Common myeloid progenitor, CD34-positive (primary cell): Measurements from ENCODE around the gene FAM43B.
A peak's percentile ranks its signal among the peaks of the same experiment; 100 is the strongest.

ENCODE experiments used
- CTCF ChIA-PET: fragments of 350-600 bp; sonication (Branson Sonifier 250); formaldehyde crosslinking; loops from one replicate; lab custom pipeline; 2021; ENCODE audit warnings: antibody characterized with exemption; lab: Charles Lee
- POLR2A ChIA-PET: fragments of 350-600 bp; sonication (Branson Sonifier 250); formaldehyde crosslinking; loops from one replicate; lab custom pipeline; 2021; ENCODE audit warnings: antibody characterized with exemption; lab: Charles Lee
- DNase-seq, 3 donors: peaks; one replicate each; pipeline versions ENCODE4 v3.0.0 to v3.0.0-alpha.2; 2013
- H3K27ac ChIP-seq, 2 experiments: 1 replicate in 1 of 2; 2 replicates in 1 of 2; pipeline ENCODE4 v1.7.0; 2013; ENCODE audit warnings: inconsistent platforms in 2 of 2, low read length in 2 of 2, mild to moderate bottlenecking in 2 of 2, low read depth in 1 of 2, moderate library complexity in 1 of 2; ENCODE audit not compliant: severe bottlenecking in 2 of 2, insufficient read depth in 1 of 2, poor library complexity in 1 of 2
- H3K27me3 ChIP-seq, 5 experiments: replicated peaks in 2 of 5; 1 replicate in 3 of 5; 2 replicates in 2 of 5; pipeline versions ENCODE4 v1.6.1 to v1.7.0; 2013; ENCODE audit warnings: low read length in 4 of 5, mild to moderate bottlenecking in 2 of 5, moderate library complexity in 2 of 5, inconsistent platforms in 1 of 5; ENCODE audit not compliant: insufficient read depth in 5 of 5, control insufficient read depth in 4 of 5
- H3K36me3 ChIP-seq, 4 experiments: 1 replicate in 2 of 4; 2 replicates in 2 of 4; pipeline versions ENCODE4 v1.6.1 to v1.7.0; 2013; ENCODE audit warnings: low read length in 3 of 4, control low read depth in 1 of 4, mild to moderate bottlenecking in 1 of 4; ENCODE audit not compliant: control insufficient read depth in 4 of 4, insufficient read depth in 4 of 4
- H3K4me1 ChIP-seq, 4 experiments: 1 replicate in 3 of 4; 2 replicates in 1 of 4; pipeline versions ENCODE4 v1.6.1 to v1.7.1; 2013; ENCODE audit warnings: low read length in 3 of 4, mild to moderate bottlenecking in 3 of 4, control low read depth in 1 of 4, inconsistent platforms in 1 of 4, moderate library complexity in 1 of 4; ENCODE audit not compliant: control insufficient read depth in 4 of 4, insufficient read depth in 4 of 4; ENCODE audit errors: control extremely low read depth in 1 of 4
- H3K4me3 ChIP-seq, 7 experiments: 1 replicate in 4 of 7; 2 replicates in 3 of 7; pipeline versions ENCODE4 v1.5.1 to v1.7.0; 2013; ENCODE audit warnings: mild to moderate bottlenecking in 7 of 7, low read length in 6 of 7, moderate library complexity in 6 of 7, inconsistent platforms in 2 of 7, low read depth in 2 of 7, control low read depth in 1 of 7; ENCODE audit not compliant: insufficient read depth in 4 of 7, control insufficient read depth in 1 of 7; ENCODE audit errors: extremely low read depth in 1 of 7
- H3K9me3 ChIP-seq, 5 experiments: 1 replicate in 4 of 5; 2 replicates in 1 of 5; pipeline versions ENCODE4 v1.6.1 to v1.7.1; 2013; ENCODE audit warnings: low read length in 4 of 5, mild to moderate bottlenecking in 2 of 5, inconsistent platforms in 1 of 5, low read depth in 1 of 5, moderate library complexity in 1 of 5; ENCODE audit not compliant: control insufficient read depth in 4 of 5, insufficient read depth in 2 of 5; ENCODE audit errors: control extremely low read depth in 1 of 5
- WGBS: methylation state at CpG from one replicate; pipeline ENCODE4 v1.1.5; 2013; ENCODE audit not compliant: insufficient coverage; 5-methylcytosine and 5-hydroxymethylcytosine counted together

Gene FAM43B

GRCh38 chr1:20589331-20590278, 37.2 kb downstream of the FAM43B start:
- Histone ChIP-seq H3K4me1 (peaks cover 2 to 32% (median 29%) of the 10 kb centered on the region in 4 experiments), H3K9me3 (peaks cover 0 to 3% (median 0%) of the 10 kb centered on the region in 5 experiments), H3K36me3 (no peaks in the 10 kb centered on the region), H3K27ac (no peak overlapping the region), H3K4me3 (peak overlapping the region in 5 of 7 experiments; percentile 33 to 65 (median 57)), H3K27me3 (peaks cover 0 to 26% (median 9%) of the 10 kb centered on the region in 5 experiments)
- DNase-seq, result peak in 1 of 3 donors; percentile 40
- POLR2A ChIA-PET, result no interaction called here
- 4% methylated on average over 15 of the region's 24 CpGs for WGBS
- CTCF ChIA-PET, result interaction anchor here (1.0 to 2.8 kb wide), 3 partner anchors 14 to 49 kb away, joined by 3 to 11 read pairs (median 3); partner anchors contain the start of gene PINK1

GRCh38 chr1:20590306-20590777, 38.0 kb downstream of the FAM43B start:
- ChIA-PET POLR2A (no interaction called here), CTCF (interaction anchor here (1.0 to 1.3 kb wide), 3 partner anchors 14 to 49 kb away, joined by 3 read pairs; no protein-coding TSS in a partner anchor)
- WGBS, result 58% methylated on average over 4 of the region's 7 CpGs
- Histone ChIP-seq H3K4me3 (peak overlapping the region in 1 of 7 experiments; percentile 57), H3K36me3 (no peaks in the 10 kb centered on the region), H3K4me1 (peaks cover 0 to 27% (median 25%) of the 10 kb centered on the region in 4 experiments), H3K27ac (no peak overlapping the region), H3K9me3 (peaks cover 0 to 3% (median 0%) of the 10 kb centered on the region in 5 experiments), H3K27me3 (peaks cover 0 to 26% (median 9%) of the 10 kb centered on the region in 5 experiments)
- peak in 2 of 3 donors; percentile 46 to 58 for DNase-seq

GRCh38 chr1:20593756-20594155, 41.4 kb downstream of the FAM43B start:
- Histone ChIP-seq H3K9me3 (no peaks in the 10 kb centered on the region), H3K4me1 (peaks cover 10 to 44% (median 42%) of the 10 kb centered on the region in 4 experiments), H3K4me3 (no peak overlapping the region), H3K27ac (no peak overlapping the region), H3K27me3 (peaks cover 0 to 22% (median 9%) of the 10 kb centered on the region in 5 experiments), H3K36me3 (no peaks in the 10 kb centered on the region)
- 66% methylated on average over 4 of the region's 5 CpGs for WGBS
- peak in 2 of 3 donors; percentile 60 to 76 for DNase-seq
- ChIA-PET POLR2A (no interaction called here), CTCF (interaction anchor here (0.9 to 1.4 kb wide), 3 partner anchors 13 to 19 kb away, joined by 3 to 5 read pairs (median 3); no protein-coding TSS in a partner anchor)

- ChIA-PET POLR2A (no interaction called here), CTCF (interaction anchor here (1.3 to 1.4 kb wide), 2 partner anchors 18 to 36 kb away, joined by 3 read pairs; no protein-coding TSS in a partner anchor)
- no peaks in the 10 kb centered on the region for H3K9me3 ChIP-seq
- 95% methylated on average over 11 of the region's 14 CpGs for WGBS
- no peak for DNase-seq
- no peaks in the 10 kb centered on the region for H3K36me3 ChIP-seq
- peaks cover 0 to 12% (median 4%) of the 10 kb centered on the region in 5 experiments for H3K27me3 ChIP-seq
- no peak overlapping the region for H3K4me3 ChIP-seq
- H3K4me1 ChIP-seq, result peaks cover 10 to 35% (median 32%) of the 10 kb centered on the region in 4 experiments
- no peak overlapping the region for H3K27ac ChIP-seq
Measured at GRCh38 chr1:20594746-20595145, 42.4 kb downstream of the FAM43B start.

- H3K4me3 ChIP-seq, result no peak overlapping the region
- whole genome bisulfite sequencing, result 90% methylated on average over 4 of the region's 6 CpGs
- POLR2A ChIA-PET, result no interaction called here
- peaks cover 10 to 30% (median 21%) of the 10 kb centered on the region in 4 experiments for H3K4me1 ChIP-seq
- no peak overlapping the region for H3K27ac ChIP-seq
- no peaks in the 10 kb centered on the region for H3K27me3 ChIP-seq
- H3K9me3 ChIP-seq, result no peaks in the 10 kb centered on the region
- H3K36me3 ChIP-seq, result no peaks in the 10 kb centered on the region
- no peak for DNase-seq
- CTCF ChIA-PET, result interaction anchor here (1.5 kb wide), 1 partner anchor 10 kb away, joined by 3 read pairs; no protein-coding TSS in a partner anchor
Measured at GRCh38 chr1:20596106-20596505, 43.7 kb downstream of the FAM43B start.

- no peak overlapping the region for H3K27ac ChIP-seq
- POLR2A ChIA-PET, result no interaction called here
- peak overlapping the region in 3 of 7 experiments; percentile 23 to 46 (median 37) for H3K4me3 ChIP-seq
- peaks cover 10 to 31% (median 21%) of the 10 kb centered on the region in 4 experiments for H3K4me1 ChIP-seq
- CTCF ChIA-PET, result interaction anchor here (1.1 to 1.4 kb wide), 2 partner anchors 22 to 35 kb away, joined by 4 read pairs; no protein-coding TSS in a partner anchor
- no peaks in the 10 kb centered on the region for H3K36me3 ChIP-seq
- H3K27me3 ChIP-seq, result no peaks in the 10 kb centered on the region
- no CpG with 5 or more reads among the region's 3 CpGs for WGBS
- DNase-seq, result peak; percentile 55 to 67 (median 65)
- no peaks in the 10 kb centered on the region for H3K9me3 ChIP-seq
Measured at GRCh38 chr1:20597650-20598049, 45.3 kb downstream of the FAM43B start.
